ENCODE measurements around the gene SLC25A29.

DNA sequence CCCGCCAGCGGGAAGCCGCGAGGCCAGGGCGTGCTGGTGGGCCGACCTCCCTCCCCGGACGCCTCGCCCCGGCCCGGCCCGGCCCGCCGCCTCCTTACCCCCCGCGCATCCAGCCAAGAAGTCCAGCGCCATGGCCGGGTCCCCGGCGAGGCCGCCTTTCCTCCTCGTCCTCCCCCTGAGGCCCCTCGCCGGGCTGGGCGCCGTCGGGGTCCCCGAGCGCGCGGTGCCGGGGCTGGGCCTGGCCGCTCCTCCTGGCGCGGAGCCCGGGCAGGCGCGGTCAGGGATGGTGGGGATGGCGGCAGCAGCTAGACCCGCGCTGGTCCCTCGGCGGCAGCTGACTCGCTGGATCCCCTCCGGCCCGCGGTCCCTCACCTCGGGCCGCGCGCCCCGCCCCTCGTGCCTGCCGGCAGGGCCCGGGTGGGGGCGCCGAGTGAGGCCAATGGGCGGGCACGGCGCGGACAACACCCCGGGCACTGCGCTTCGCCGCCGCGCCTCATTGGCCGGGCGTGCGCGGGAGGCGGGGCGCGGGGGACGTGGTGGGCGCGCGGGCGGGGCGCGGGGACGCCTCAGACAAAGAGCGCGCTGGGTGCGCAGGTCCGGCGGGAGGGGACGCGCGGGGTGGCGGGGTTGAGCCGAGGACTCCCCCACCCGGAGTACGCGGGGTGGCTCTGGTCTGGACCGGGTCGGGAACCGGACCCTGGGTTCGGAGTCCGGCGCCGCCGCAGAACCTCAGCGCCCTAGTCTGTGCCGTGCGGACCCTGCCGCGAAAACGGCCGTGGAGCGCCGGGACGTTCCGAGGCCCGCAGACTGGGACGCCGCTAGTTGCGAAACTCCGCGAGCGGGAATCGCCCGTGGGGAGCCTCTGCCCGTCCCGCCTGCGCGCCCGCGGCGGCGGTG is at the start of gene SLC25A29:
- TF ChIP-seq, protein P1, sequence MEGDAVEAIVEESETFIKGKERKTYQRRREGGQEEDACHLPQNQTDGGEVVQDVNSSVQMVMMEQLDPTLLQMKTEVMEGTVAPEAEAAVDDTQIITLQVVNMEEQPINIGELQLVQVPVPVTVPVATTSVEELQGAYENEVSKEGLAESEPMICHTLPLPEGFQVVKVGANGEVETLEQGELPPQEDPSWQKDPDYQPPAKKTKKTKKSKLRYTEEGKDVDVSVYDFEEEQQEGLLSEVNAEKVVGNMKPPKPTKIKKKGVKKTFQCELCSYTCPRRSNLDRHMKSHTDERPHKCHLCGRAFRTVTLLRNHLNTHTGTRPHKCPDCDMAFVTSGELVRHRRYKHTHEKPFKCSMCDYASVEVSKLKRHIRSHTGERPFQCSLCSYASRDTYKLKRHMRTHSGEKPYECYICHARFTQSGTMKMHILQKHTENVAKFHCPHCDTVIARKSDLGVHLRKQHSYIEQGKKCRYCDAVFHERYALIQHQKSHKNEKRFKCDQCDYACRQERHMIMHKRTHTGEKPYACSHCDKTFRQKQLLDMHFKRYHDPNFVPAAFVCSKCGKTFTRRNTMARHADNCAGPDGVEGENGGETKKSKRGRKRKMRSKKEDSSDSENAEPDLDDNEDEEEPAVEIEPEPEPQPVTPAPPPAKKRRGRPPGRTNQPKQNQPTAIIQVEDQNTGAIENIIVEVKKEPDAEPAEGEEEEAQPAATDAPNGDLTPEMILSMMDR (IDR thresholded peaks at IDR 0.05): no peak
- TF ChIP-seq POLR2A (IDR thresholded peaks at IDR 0.05): peak; percentile 47 to 92

Measured in adrenal gland (tissue), 5 donors.